ENCODE measurements around the gene BTNL2.

- no peak for TF ChIP-seq CTCF (tag by site-specific recombination; IDR thresholded peaks at IDR 0.05)
- TF ChIP-seq ZNF768 (tag by site-specific recombination; IDR thresholded peaks at IDR 0.05) = no peak
- TF ChIP-seq ZBTB11 (tag by site-specific recombination; conservative IDR thresholded peaks at IDR 0.05; ENCODE audit: low read depth) = no peak
- TF ChIP-seq KLF10 (tag by site-specific recombination; IDR thresholded peaks at IDR 0.05) = no peak
- TF ChIP-seq ZNF362 (tag by site-specific recombination; IDR thresholded peaks at IDR 0.05) = no peak
- TF ChIP-seq ZNF274 (IDR thresholded peaks at IDR 0.05; ENCODE audit: low read length) = no peak
- TF ChIP-seq ZNF274 (tag by site-specific recombination; IDR thresholded peaks at IDR 0.05; ENCODE audit: borderline replicate concordance) = no peak
- TF ChIP-seq ZNF169 (tag by site-specific recombination; IDR thresholded peaks at IDR 0.05) = no peak
- TF ChIP-seq ZNF654 (tag by site-specific recombination; IDR thresholded peaks at IDR 0.05; ENCODE audit: low read depth) = no peak
Measured at GRCh38 chr6:32447932-32448331, 41.0 kb upstream of the BTNL2 start.

Data from HEK293 (cell line).